SK-N-SH treated with all-trans-retinoic acid at 6 μM for 48 hours (cell line): ENCODE measurements around the gene DCAF16.

Source experiments
- SNAI2 ChIP-seq: fragments of 250-450 bp; sonication (Bioruptor Pico); IDR thresholded peaks from 2 replicates; pipeline ENCODE4 v1.5.0; 2020; ENCODE audit warnings: mild to moderate bottlenecking, moderate library complexity
- ZNF565 ChIP-seq: fragments of 450-650 bp; formaldehyde crosslinking; conservative IDR thresholded peaks from 2 replicates; pipeline ENCODE4 v1.5.0; 2020; ENCODE audit warnings: low read depth, mild to moderate bottlenecking, moderate library complexity
- TF ChIP-seq, protein P1 (sequence below): fragments of 250-450 bp; sonication (Bioruptor Pico); IDR thresholded peaks from 2 replicates; pipeline ENCODE4 v1.8.0; 2021; ENCODE audit warnings: low read depth, mild to moderate bottlenecking, moderate library complexity, borderline replicate concordance
- TF ChIP-seq, protein P2 (sequence below): fragments of 250-450 bp; sonication (Bioruptor Pico); IDR thresholded peaks from 2 replicates; pipeline ENCODE4 v1.5.1; 2021; ENCODE audit warnings: mild to moderate bottlenecking, moderate library complexity
- TF ChIP-seq, protein P3 (sequence below): fragments of 250-450 bp; sonication (Bioruptor Pico); IDR thresholded peaks from 2 replicates; pipeline ENCODE4 v1.5.0; 2020; ENCODE audit warnings: mild to moderate bottlenecking, moderate library complexity
- TF ChIP-seq, protein P4 (sequence below): fragments of 250-450 bp; sonication (Bioruptor Pico); IDR thresholded peaks from 2 replicates; pipeline ENCODE4 v1.8.0; 2020; ENCODE audit warnings: mild to moderate bottlenecking, moderate library complexity, borderline replicate concordance

DNA sequence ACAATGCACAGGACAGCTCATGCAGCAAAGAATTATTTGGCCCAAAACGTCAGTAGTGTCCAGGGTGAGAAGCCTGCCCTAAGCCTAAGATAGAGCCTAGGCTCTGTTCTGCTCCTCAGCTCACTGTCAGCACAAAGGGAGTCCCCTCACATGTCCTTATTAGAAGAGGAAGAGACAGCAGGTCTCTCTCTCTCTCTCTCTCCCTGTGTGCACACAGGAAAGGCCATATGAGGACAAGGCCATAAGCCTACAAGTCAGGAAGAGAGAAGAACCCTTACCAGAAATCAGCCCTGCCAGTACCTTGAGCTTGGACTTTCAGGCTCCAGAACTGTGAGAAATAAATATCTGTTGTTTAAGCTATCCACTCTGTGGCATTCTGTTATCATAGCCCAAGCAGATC lies 49.5 kb downstream of the DCAF16 start:
- TF ChIP-seq, protein P1, sequence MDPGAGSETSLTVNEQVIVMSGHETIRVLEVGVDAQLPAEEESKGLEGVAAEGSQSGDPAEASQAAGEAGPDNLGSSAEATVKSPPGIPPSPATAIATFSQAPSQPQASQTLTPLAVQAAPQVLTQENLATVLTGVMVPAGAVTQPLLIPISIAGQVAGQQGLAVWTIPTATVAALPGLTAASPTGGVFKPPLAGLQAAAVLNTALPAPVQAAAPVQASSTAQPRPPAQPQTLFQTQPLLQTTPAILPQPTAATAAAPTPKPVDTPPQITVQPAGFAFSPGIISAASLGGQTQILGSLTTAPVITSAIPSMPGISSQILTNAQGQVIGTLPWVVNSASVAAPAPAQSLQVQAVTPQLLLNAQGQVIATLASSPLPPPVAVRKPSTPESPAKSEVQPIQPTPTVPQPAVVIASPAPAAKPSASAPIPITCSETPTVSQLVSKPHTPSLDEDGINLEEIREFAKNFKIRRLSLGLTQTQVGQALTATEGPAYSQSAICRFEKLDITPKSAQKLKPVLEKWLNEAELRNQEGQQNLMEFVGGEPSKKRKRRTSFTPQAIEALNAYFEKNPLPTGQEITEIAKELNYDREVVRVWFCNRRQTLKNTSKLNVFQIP (CRISPR knock-in tag), result no peak
- TF ChIP-seq ZNF565 (CRISPR knock-in tag) (no peak), SNAI2 (CRISPR knock-in tag) (no peak)
- TF ChIP-seq, protein P2, sequence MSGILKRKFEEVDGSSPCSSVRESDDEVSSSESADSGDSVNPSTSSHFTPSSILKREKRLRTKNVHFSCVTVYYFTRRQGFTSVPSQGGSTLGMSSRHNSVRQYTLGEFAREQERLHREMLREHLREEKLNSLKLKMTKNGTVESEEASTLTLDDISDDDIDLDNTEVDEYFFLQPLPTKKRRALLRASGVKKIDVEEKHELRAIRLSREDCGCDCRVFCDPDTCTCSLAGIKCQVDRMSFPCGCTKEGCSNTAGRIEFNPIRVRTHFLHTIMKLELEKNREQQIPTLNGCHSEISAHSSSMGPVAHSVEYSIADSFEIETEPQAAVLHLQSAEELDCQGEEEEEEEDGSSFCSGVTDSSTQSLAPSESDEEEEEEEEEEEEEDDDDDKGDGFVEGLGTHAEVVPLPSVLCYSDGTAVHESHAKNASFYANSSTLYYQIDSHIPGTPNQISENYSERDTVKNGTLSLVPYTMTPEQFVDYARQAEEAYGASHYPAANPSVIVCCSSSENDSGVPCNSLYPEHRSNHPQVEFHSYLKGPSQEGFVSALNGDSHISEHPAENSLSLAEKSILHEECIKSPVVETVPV (CRISPR knock-in tag), result no peak
- TF ChIP-seq, protein P3, sequence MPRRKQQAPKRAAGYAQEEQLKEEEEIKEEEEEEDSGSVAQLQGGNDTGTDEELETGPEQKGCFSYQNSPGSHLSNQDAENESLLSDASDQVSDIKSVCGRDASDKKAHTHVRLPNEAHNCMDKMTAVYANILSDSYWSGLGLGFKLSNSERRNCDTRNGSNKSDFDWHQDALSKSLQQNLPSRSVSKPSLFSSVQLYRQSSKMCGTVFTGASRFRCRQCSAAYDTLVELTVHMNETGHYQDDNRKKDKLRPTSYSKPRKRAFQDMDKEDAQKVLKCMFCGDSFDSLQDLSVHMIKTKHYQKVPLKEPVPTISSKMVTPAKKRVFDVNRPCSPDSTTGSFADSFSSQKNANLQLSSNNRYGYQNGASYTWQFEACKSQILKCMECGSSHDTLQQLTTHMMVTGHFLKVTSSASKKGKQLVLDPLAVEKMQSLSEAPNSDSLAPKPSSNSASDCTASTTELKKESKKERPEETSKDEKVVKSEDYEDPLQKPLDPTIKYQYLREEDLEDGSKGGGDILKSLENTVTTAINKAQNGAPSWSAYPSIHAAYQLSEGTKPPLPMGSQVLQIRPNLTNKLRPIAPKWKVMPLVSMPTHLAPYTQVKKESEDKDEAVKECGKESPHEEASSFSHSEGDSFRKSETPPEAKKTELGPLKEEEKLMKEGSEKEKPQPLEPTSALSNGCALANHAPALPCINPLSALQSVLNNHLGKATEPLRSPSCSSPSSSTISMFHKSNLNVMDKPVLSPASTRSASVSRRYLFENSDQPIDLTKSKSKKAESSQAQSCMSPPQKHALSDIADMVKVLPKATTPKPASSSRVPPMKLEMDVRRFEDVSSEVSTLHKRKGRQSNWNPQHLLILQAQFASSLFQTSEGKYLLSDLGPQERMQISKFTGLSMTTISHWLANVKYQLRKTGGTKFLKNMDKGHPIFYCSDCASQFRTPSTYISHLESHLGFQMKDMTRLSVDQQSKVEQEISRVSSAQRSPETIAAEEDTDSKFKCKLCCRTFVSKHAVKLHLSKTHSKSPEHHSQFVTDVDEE (CRISPR knock-in tag), result no peak
- TF ChIP-seq, protein P4, sequence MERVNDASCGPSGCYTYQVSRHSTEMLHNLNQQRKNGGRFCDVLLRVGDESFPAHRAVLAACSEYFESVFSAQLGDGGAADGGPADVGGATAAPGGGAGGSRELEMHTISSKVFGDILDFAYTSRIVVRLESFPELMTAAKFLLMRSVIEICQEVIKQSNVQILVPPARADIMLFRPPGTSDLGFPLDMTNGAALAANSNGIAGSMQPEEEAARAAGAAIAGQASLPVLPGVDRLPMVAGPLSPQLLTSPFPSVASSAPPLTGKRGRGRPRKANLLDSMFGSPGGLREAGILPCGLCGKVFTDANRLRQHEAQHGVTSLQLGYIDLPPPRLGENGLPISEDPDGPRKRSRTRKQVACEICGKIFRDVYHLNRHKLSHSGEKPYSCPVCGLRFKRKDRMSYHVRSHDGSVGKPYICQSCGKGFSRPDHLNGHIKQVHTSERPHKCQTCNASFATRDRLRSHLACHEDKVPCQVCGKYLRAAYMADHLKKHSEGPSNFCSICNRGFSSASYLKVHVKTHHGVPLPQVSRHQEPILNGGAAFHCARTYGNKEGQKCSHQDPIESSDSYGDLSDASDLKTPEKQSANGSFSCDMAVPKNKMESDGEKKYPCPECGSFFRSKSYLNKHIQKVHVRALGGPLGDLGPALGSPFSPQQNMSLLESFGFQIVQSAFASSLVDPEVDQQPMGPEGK (CRISPR knock-in tag), result no peak
